Uterus (tissue), 2 donors: ENCODE data around the gene MLF2.

Source experiments
- POLR2A ChIP-seq, 2 donors: fragments of 450-650 bp; IDR thresholded peaks; one replicate each; pipeline ENCODE4 v1.6.1; 2016; ENCODE audit warnings: antibody characterized with exemption in 2 of 2, mild to moderate bottlenecking in 1 of 2, moderate library complexity in 1 of 2
- TF ChIP-seq, protein P1 (sequence below), 4 experiments: fragments of 200-600 bp in 2 of 4; fragments of 450-650 bp in 2 of 4; sonication (generic) in 2 of 4; IDR thresholded peaks; one replicate each; pipeline ENCODE4 v1.5.1; 2016 to 2019; ENCODE audit warnings: antibody characterized with exemption in 4 of 4, mild to moderate bottlenecking in 2 of 4, moderate library complexity in 1 of 4

DNA sequence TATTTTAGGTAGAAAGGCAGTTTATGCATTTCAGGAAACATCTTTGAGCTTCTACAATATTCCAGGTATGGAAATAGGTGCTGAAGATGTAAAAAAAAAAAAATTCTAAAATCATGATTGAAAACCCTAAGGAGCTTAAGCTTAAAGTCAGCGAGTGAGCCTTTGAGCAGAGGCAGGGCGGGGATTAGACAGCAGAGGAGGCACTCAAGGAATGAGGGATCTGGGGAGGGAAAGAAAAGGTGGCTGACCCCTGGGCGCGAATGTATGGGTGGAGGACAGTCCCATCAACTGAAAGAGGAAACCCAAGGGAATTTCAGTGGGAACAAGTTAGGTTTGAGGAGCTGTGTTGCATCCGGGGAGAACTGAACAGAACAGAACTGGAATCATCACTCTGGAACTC lies 6.8 kb upstream of the MLF2 start:
- TF ChIP-seq, protein P1, sequence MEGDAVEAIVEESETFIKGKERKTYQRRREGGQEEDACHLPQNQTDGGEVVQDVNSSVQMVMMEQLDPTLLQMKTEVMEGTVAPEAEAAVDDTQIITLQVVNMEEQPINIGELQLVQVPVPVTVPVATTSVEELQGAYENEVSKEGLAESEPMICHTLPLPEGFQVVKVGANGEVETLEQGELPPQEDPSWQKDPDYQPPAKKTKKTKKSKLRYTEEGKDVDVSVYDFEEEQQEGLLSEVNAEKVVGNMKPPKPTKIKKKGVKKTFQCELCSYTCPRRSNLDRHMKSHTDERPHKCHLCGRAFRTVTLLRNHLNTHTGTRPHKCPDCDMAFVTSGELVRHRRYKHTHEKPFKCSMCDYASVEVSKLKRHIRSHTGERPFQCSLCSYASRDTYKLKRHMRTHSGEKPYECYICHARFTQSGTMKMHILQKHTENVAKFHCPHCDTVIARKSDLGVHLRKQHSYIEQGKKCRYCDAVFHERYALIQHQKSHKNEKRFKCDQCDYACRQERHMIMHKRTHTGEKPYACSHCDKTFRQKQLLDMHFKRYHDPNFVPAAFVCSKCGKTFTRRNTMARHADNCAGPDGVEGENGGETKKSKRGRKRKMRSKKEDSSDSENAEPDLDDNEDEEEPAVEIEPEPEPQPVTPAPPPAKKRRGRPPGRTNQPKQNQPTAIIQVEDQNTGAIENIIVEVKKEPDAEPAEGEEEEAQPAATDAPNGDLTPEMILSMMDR (IDR thresholded peaks at IDR 0.05), result no peak
- no peak for TF ChIP-seq POLR2A (IDR thresholded peaks at IDR 0.05)
